ENCODE results near the gene PRR19.

The PRR19 gene

DNA sequence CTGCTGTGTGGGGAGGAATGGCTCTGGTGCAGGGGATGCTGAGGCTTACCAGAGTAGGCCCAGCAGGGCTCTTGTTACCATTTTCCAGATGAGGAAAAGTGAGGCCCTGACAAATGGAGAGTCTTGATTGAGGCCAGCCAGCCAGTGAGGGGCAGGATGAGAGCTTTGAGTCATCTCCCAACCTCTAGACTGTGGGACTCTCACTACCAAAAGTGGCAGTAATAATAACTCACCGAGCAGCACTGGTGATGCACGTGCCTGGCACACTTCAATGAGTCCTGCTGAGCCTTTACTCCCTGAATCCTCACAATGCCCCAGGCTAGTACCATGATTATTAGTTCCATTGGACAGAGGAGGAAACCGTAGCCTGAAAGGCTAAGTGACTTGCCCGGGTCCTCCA, 25.1 kb upstream of the PRR19 start:
- TF ChIP-seq ESRRG (CRISPR knock-in tag; IDR thresholded peaks at IDR 0.05) (no peak), ZFP3 (CRISPR knock-in tag; IDR thresholded peaks at IDR 0.05) (no peak), OSR1 (CRISPR knock-in tag; IDR thresholded peaks at IDR 0.05) (no peak), BACH2 (CRISPR knock-in tag; IDR thresholded peaks at IDR 0.05; ENCODE audit: borderline replicate concordance) (no peak), ARNTL (CRISPR knock-in tag; IDR thresholded peaks at IDR 0.05; ENCODE audit: borderline replicate concordance, low read depth) (no peak), GLIS3 (CRISPR knock-in tag; IDR thresholded peaks at IDR 0.05) (no peak)
- TF ChIP-seq, protein P1, sequence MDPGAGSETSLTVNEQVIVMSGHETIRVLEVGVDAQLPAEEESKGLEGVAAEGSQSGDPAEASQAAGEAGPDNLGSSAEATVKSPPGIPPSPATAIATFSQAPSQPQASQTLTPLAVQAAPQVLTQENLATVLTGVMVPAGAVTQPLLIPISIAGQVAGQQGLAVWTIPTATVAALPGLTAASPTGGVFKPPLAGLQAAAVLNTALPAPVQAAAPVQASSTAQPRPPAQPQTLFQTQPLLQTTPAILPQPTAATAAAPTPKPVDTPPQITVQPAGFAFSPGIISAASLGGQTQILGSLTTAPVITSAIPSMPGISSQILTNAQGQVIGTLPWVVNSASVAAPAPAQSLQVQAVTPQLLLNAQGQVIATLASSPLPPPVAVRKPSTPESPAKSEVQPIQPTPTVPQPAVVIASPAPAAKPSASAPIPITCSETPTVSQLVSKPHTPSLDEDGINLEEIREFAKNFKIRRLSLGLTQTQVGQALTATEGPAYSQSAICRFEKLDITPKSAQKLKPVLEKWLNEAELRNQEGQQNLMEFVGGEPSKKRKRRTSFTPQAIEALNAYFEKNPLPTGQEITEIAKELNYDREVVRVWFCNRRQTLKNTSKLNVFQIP (CRISPR knock-in tag; IDR thresholded peaks at IDR 0.05; ENCODE audit: borderline replicate concordance, low read depth), result no peak
- ATAC-seq, result no peak

DNA sequence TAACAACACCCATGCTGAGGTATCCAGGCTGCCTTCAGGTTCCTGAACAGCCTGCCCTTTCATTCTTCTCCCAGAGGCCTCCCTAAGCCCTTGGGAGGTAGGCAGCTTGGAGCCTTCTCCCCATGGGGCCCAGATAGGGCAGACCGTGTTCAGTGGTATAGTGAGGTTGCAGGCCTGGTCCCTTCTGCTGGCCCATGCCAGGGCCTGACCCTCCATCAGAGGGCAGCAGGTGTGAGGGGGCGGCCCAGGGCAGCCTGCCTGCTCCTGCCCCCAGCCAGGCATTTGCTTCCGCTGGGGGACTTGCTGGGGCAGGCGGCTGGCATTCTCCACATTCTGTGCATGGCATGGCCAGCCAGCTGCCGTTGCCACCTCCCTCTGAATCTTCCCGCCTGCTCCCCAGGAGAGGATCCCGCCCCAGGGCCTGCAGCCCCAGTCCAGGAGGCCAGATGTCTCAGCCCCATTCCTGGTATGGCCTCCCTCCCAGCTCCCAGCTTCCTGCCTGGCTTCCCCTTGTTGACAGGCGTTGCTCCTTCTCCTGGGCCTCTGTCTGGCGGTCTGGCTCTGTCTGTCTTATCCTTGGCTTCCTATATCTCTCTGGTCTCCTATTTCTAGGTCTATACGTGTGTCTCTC, 24.0 kb upstream of the PRR19 start:
- peak; percentile 4; the same call in 2 of the 3 replicates for ATAC-seq

DNA sequence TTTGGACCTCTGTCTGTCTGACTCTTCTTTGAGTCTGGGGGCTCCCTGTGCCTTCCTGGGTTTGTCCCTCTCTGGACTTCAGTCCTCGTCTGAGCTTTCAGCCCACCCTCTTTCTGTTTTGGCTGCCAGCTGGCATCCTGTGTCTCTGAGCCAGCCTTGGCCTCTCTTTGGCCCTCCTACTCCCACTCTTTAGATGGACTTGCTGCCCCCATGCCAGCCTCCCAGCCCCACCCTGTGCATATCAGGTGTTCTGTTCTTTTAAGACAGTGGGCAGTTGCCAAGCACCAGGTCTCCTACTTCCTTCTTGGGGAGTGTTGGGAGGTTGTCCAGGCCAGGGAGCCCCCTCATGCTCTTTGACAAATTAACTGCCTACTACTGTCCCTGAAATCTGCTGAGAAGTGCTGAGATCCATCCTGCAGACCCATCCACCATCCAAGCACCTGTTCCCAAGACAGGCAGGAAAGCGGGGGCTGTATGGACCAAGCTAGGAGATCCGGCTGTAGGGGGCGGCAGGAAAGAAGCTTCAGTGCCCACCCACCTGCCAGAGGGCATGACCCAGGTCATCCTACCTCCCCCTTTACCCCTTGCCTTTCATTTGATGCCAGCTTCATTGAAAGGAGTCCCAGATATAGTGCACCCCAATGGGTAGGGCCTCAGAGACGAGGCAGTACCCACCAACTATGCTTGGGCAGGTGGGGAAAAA, 23.3 kb upstream of the PRR19 start:
- no peak for TF ChIP-seq ZNF70 (CRISPR knock-in tag; IDR thresholded peaks at IDR 0.05)
- TF ChIP-seq, protein P2, sequence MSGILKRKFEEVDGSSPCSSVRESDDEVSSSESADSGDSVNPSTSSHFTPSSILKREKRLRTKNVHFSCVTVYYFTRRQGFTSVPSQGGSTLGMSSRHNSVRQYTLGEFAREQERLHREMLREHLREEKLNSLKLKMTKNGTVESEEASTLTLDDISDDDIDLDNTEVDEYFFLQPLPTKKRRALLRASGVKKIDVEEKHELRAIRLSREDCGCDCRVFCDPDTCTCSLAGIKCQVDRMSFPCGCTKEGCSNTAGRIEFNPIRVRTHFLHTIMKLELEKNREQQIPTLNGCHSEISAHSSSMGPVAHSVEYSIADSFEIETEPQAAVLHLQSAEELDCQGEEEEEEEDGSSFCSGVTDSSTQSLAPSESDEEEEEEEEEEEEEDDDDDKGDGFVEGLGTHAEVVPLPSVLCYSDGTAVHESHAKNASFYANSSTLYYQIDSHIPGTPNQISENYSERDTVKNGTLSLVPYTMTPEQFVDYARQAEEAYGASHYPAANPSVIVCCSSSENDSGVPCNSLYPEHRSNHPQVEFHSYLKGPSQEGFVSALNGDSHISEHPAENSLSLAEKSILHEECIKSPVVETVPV (CRISPR knock-in tag; IDR thresholded peaks at IDR 0.05), result no peak
- no peak for TF ChIP-seq CSDC2 (CRISPR knock-in tag; IDR thresholded peaks at IDR 0.05)
- no peak for ATAC-seq

More for the DNA sequence above, 24.0 kb upstream of the PRR19 start:
- TF ChIP-seq ESRRG (CRISPR knock-in tag; IDR thresholded peaks at IDR 0.05) (no peak), TCF4 (CRISPR knock-in tag; IDR thresholded peaks at IDR 0.05; ENCODE audit: borderline replicate concordance) (peak; percentile 26; the same call in 1 of the 2 replicates), CSDC2 (CRISPR knock-in tag; IDR thresholded peaks at IDR 0.05) (no peak), ZC3H10 (CRISPR knock-in tag; IDR thresholded peaks at IDR 0.05) (no peak)

DNA sequence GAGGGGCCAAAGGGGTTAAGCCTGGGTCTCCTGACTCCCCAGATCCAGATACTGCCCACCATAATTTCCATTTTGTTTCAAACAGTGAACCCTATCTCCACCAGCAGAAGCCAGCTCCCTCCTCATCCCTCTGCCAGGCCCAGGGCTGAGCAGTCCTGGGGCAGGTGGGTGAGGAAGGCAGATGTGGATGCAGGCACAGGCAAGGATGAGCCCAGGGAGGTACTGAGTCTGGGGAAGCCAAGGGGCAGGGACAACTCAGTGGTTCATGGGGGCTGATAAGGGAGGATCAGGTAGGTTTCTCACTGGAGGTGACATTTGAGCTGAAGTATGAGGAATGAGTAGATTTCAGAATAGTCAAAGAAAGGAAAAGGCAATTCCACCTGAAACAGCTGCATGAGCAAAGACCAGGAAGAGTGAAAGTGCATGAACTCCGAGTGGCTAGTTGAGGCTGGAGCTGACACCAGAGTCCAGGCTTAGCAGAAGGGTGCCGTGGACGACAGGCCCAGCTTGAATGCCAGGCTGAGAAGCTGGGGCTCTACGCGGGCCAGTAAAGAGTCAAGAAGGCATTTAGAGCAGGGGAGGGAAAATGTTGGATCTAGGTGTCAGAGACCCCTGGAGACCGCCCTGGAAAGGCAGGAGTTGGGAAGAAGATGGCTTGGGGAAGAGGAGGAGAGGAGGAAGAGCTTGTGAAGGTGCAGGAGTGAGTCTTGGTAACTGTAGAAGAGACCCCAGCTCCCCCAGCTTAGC, 22.6 kb upstream of the PRR19 start:
- ATAC-seq, result no peak
- TF ChIP-seq RARB (CRISPR knock-in tag; IDR thresholded peaks at IDR 0.05) (no peak), ESRRG (CRISPR knock-in tag; IDR thresholded peaks at IDR 0.05) (no peak), ZNF8 (CRISPR knock-in tag; IDR thresholded peaks at IDR 0.05) (no peak), PPARA (CRISPR knock-in tag; IDR thresholded peaks at IDR 0.05; ENCODE audit: borderline replicate concordance) (no peak), ARNTL (CRISPR knock-in tag; IDR thresholded peaks at IDR 0.05; ENCODE audit: borderline replicate concordance, low read depth) (no peak), SNAI2 (CRISPR knock-in tag; IDR thresholded peaks at IDR 0.05) (no peak), TCF4 (CRISPR knock-in tag; IDR thresholded peaks at IDR 0.05; ENCODE audit: borderline replicate concordance) (no peak), ISL1 (CRISPR knock-in tag; IDR thresholded peaks at IDR 0.05) (no peak)
- TF ChIP-seq, protein P3, sequence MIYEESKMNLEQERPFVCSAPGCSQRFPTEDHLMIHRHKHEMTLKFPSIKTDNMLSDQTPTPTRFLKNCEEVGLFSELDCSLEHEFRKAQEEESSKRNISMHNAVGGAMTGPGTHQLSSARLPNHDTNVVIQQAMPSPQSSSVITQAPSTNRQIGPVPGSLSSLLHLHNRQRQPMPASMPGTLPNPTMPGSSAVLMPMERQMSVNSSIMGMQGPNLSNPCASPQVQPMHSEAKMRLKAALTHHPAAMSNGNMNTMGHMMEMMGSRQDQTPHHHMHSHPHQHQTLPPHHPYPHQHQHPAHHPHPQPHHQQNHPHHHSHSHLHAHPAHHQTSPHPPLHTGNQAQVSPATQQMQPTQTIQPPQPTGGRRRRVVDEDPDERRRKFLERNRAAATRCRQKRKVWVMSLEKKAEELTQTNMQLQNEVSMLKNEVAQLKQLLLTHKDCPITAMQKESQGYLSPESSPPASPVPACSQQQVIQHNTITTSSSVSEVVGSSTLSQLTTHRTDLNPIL (CRISPR knock-in tag; IDR thresholded peaks at IDR 0.05; ENCODE audit: low read depth), result no peak
- TF ChIP-seq, protein P2 (CRISPR knock-in tag; IDR thresholded peaks at IDR 0.05), result no peak

All from SK-N-SH treated with all-trans-retinoic acid at 6 μM for 48 hours (cell line).